ENCODE measurements around the gene MSI2.

GRCh38 chr17:57484826-57485565 lies 228.7 kb downstream of the MSI2 start:
- TF ChIP-seq CTCF (IDR thresholded peaks at IDR 0.05), result no peak
- TF ChIP-seq POLR2AphosphoS5 (IDR thresholded peaks at IDR 0.05), result no peak
- no peak for TF ChIP-seq POLR2A (IDR thresholded peaks at IDR 0.05)
